Globus pallidus (tissue), 1 donor: ENCODE measurements around the gene MSI2.

Experiments
- DNase-seq: peaks from one replicate; pipeline ENCODE4 v3.0.0-alpha.2; 2015; ENCODE audit warnings: low spot score

MSI2 gene

GRCh38 chr17:57665696-57666095, 409.4 kb downstream of the MSI2 start:
- no peak for DNase-seq

GRCh38 chr17:57666201-57666870, 410.0 kb downstream of the MSI2 start:
- no peak for DNase-seq

GRCh38 chr17:57666946-57667345, 410.6 kb downstream of the MSI2 start:
- no peak for DNase-seq

- no peak for DNase-seq
Observed at GRCh38 chr17:57667461-57667923, 411.2 kb downstream of the MSI2 start.

GRCh38 chr17:57668332-57668731, 412.0 kb downstream of the MSI2 start:
- no peak for DNase-seq

GRCh38 chr17:57669671-57670529, 413.6 kb downstream of the MSI2 start:
- no peak for DNase-seq

- no peak for DNase-seq
Observed at GRCh38 chr17:57670769-57671569, 414.6 kb downstream of the MSI2 start.

- DNase-seq = peak; percentile 87
Observed at GRCh38 chr17:57671667-57672632, 415.6 kb downstream of the MSI2 start.

- no peak for DNase-seq
Observed at GRCh38 chr17:57672971-57673370, 416.6 kb downstream of the MSI2 start.

- peak; percentile 52 for DNase-seq
Observed at GRCh38 chr17:57674894-57675293, 418.6 kb downstream of the MSI2 start.

GRCh38 chr17:57675427-57676387, 419.4 kb downstream of the MSI2 start:
- no peak for DNase-seq

GRCh38 chr17:57676543-57676942, 420.2 kb downstream of the MSI2 start:
- DNase-seq = no peak

GRCh38 chr17:57677301-57677700, 421.0 kb downstream of the MSI2 start:
- no peak for DNase-seq

- no peak for DNase-seq
Observed at GRCh38 chr17:57677858-57678257, 421.5 kb downstream of the MSI2 start.

GRCh38 chr17:57678393-57678792, 422.1 kb downstream of the MSI2 start:
- no peak for DNase-seq

- DNase-seq = no peak
Observed at GRCh38 chr17:57679356-57679755, 423.0 kb downstream of the MSI2 start.

GRCh38 chr17:57679906-57680695, 423.8 kb downstream of the MSI2 start:
- DNase-seq = no peak

GRCh38 chr17:57682701-57683100, 426.4 kb downstream of the MSI2 start:
- DNase-seq = no peak
